SK-N-SH treated with all-trans-retinoic acid at 6 μM for 48 hours (cell line): ENCODE results near the gene UNCX.
A peak's percentile ranks its signal among the peaks of the same experiment; 100 is the strongest.

Experiments
- ATAC-seq: fragments of 200-7000 bp; cut with Tn5 transposase; 3 replicates; pipeline ENCODE4 v1.9.1; 2020; ENCODE audit warnings: mild to moderate bottlenecking, moderate library complexity
- ARNTL ChIP-seq: fragments of 450-650 bp; formaldehyde crosslinking; IDR thresholded peaks from 2 replicates; pipeline ENCODE4 v1.5.0; 2020; ENCODE audit warnings: low read depth, mild to moderate bottlenecking, moderate library complexity, borderline replicate concordance
- BACH2 ChIP-seq: fragments of 250-450 bp; sonication (Bioruptor Pico); IDR thresholded peaks from 2 replicates; pipeline ENCODE4 v1.9.0; 2021; ENCODE audit warnings: mild to moderate bottlenecking, borderline replicate concordance
- CSDC2 ChIP-seq: fragments of 250-450 bp; sonication (Bioruptor Pico); IDR thresholded peaks from 2 replicates; pipeline ENCODE4 v1.5.0; 2020; ENCODE audit warnings: mild to moderate bottlenecking, moderate library complexity
- CSRNP3 ChIP-seq: fragments of 250-450 bp; sonication (Bioruptor Pico); IDR thresholded peaks from 2 replicates; pipeline ENCODE4 v1.5.1; 2021; ENCODE audit warnings: mild to moderate bottlenecking, moderate library complexity
- ESRRG ChIP-seq: fragments of 250-450 bp; sonication (Bioruptor Pico); IDR thresholded peaks from 2 replicates; pipeline ENCODE4 v1.6.1; 2021; ENCODE audit warnings: mild to moderate bottlenecking
- GLIS3 ChIP-seq: fragments of 250-450 bp; sonication (Bioruptor Pico); IDR thresholded peaks from 2 replicates; pipeline ENCODE4 v1.5.0; 2020; ENCODE audit warnings: mild to moderate bottlenecking, moderate library complexity
- ISL1 ChIP-seq: fragments of 250-450 bp; sonication (Bioruptor Pico); IDR thresholded peaks from 2 replicates; pipeline ENCODE4 v2.1.2; 2022; ENCODE audit warnings: mild to moderate bottlenecking, moderate library complexity
- OSR1 ChIP-seq: fragments of 250-450 bp; sonication (Bioruptor Pico); IDR thresholded peaks from 2 replicates; pipeline ENCODE4 v1.8.0; 2022; ENCODE audit warnings: moderate library complexity, mild to moderate bottlenecking, inconsistent platforms
- PATZ1 ChIP-seq: fragments of 250-450 bp; sonication (Bioruptor Pico); IDR thresholded peaks from 2 replicates; pipeline ENCODE4 v1.8.0; 2020; ENCODE audit warnings: mild to moderate bottlenecking, moderate library complexity, borderline replicate concordance
- POU6F1 ChIP-seq: fragments of 250-450 bp; sonication (Bioruptor Pico); IDR thresholded peaks from 2 replicates; pipeline ENCODE4 v1.8.0; 2021; ENCODE audit warnings: low read depth, mild to moderate bottlenecking, moderate library complexity, borderline replicate concordance
- PPARA ChIP-seq: fragments of 250-450 bp; sonication (Bioruptor Pico); IDR thresholded peaks from 2 replicates; pipeline ENCODE4 v1.5.0; 2020; ENCODE audit warnings: mild to moderate bottlenecking, borderline replicate concordance
- RARB ChIP-seq: fragments of 250-450 bp; sonication (Bioruptor Pico); IDR thresholded peaks from 2 replicates; pipeline ENCODE4 v1.8.0; 2021; ENCODE audit warnings: mild to moderate bottlenecking, moderate library complexity
- SNAI2 ChIP-seq: fragments of 250-450 bp; sonication (Bioruptor Pico); IDR thresholded peaks from 2 replicates; pipeline ENCODE4 v1.5.0; 2020; ENCODE audit warnings: mild to moderate bottlenecking, moderate library complexity
- TCF4 ChIP-seq: fragments of 250-450 bp; sonication (Bioruptor Pico); IDR thresholded peaks from 2 replicates; pipeline ENCODE4 v1.8.0; 2021; ENCODE audit warnings: mild to moderate bottlenecking, moderate library complexity, borderline replicate concordance
- TOX ChIP-seq: fragments of 250-450 bp; sonication (Bioruptor Pico); IDR thresholded peaks from 2 replicates; pipeline ENCODE4 v1.8.0; 2021; ENCODE audit warnings: mild to moderate bottlenecking, moderate library complexity, borderline replicate concordance
- TSHZ2 ChIP-seq: fragments of 250-450 bp; sonication (Bioruptor Pico); IDR thresholded peaks from 2 replicates; pipeline ENCODE4 v1.5.0; 2020; ENCODE audit warnings: mild to moderate bottlenecking, moderate library complexity
- ZC3H10 ChIP-seq: fragments of 250-450 bp; sonication (Bioruptor Pico); IDR thresholded peaks from 2 replicates; pipeline ENCODE4 v1.5.1; 2021; ENCODE audit warnings: mild to moderate bottlenecking, moderate library complexity
- ZFP3 ChIP-seq: fragments of 250-450 bp; sonication (Bioruptor Pico); IDR thresholded peaks from 2 replicates; pipeline ENCODE4 v1.5.0; 2020; ENCODE audit warnings: mild to moderate bottlenecking, moderate library complexity
- ZFP30 ChIP-seq: fragments of 450-650 bp; formaldehyde crosslinking; IDR thresholded peaks from 2 replicates; pipeline ENCODE4 v1.5.0; 2022; ENCODE audit warnings: mild to moderate bottlenecking, moderate library complexity
- ZNF565 ChIP-seq: fragments of 450-650 bp; formaldehyde crosslinking; conservative IDR thresholded peaks from 2 replicates; pipeline ENCODE4 v1.5.0; 2020; ENCODE audit warnings: low read depth, mild to moderate bottlenecking, moderate library complexity
- ZNF70 ChIP-seq: fragments of 450-650 bp; formaldehyde crosslinking; IDR thresholded peaks from 2 replicates; pipeline ENCODE4 v1.5.0; 2020; ENCODE audit warnings: mild to moderate bottlenecking, moderate library complexity
- ZNF8 ChIP-seq: fragments of 450-650 bp; formaldehyde crosslinking; IDR thresholded peaks from 2 replicates; pipeline ENCODE4 v1.5.0; 2020; ENCODE audit warnings: mild to moderate bottlenecking, moderate library complexity
- TF ChIP-seq, protein P1 (sequence below): fragments of 250-450 bp; sonication (Bioruptor Pico); IDR thresholded peaks from 2 replicates; pipeline ENCODE4 v1.5.1; 2020; ENCODE audit warnings: low read depth, mild to moderate bottlenecking, moderate library complexity

Gene UNCX

DNA sequence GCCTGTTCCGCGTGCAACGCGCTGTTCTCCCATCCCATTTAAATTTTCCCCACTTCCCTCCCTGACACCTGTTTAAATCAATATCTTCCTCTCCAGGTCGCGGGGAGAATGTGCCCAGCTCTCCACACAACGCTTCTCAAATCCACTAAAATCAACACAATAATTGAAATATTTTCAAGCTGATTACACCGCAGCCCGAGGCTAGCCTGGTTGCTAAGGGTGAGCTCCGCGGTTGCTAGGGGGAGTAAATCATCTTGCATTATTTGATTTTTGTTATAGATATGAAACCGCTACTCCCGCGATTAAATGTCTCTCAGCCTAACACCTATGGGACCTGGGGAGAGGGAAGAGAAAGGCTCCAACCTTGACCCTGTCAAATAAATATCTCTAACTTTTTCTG is 36.2 kb downstream of the UNCX start:
- ATAC-seq: peak; percentile 10
- TF ChIP-seq TOX (CRISPR knock-in tag) (no peak), OSR1 (CRISPR knock-in tag) (no peak)

- no peak for TF ChIP-seq POU6F1 (CRISPR knock-in tag)
- TF ChIP-seq TSHZ2 (CRISPR knock-in tag): no peak
- TF ChIP-seq BACH2: no peak
- peak; percentile 17; the same call in 2 of the 3 replicates for ATAC-seq
Observed at GRCh38 chr7:1269336-1269890, 36.7 kb downstream of the UNCX start.

DNA sequence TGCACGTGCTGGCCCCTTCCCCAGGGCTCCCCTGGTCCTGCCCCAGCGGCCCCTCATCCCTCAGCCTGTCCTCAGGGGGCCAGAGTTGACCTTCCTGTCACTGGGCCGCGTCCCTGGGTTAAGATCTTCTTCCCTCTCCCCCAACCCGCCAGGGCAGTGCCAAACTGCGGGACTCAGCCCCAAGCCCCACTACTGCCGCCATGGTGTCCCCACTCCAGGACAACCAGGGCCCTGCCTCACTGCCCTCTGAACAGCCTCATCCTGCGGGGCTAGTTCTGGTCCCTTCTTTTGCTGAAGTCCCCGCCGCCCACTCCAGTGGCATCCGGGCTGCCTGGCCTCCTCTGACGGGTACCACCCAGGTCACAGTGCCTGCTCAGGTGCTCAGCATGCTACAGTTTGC is 37.5 kb downstream of the UNCX start:
- ATAC-seq: no peak
- TF ChIP-seq ARNTL (no peak), ISL1 (no peak), ZFP3 (CRISPR knock-in tag) (no peak), ZNF70 (CRISPR knock-in tag) (no peak), PPARA (CRISPR knock-in tag) (no peak), GLIS3 (CRISPR knock-in tag) (no peak), ZNF565 (CRISPR knock-in tag) (no peak), RARB (CRISPR knock-in tag) (no peak), PATZ1 (CRISPR knock-in tag) (no peak)

DNA sequence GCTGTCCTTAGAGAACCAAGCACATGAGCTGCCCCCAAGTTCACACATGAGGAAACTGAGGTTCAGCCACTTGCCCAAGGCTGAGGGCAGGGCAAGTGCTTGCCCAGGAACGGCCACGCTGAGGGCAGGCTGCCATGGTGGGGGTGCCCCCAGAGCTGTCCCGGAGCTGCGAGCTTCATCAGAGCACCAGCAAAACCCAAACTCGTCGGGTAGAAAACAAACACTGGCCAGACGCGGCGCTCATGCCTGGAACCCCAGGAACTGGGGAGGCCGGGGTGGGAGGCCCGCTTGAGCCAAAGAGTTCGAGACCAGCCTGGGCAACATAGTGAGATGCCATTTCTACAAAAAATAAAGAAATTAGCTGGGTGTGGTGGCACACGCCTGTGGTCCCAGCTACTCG is 38.4 kb downstream of the UNCX start:
- no peak for TF ChIP-seq ZC3H10 (CRISPR knock-in tag)
- TF ChIP-seq TSHZ2 (CRISPR knock-in tag): no peak
- TF ChIP-seq CSRNP3 (CRISPR knock-in tag): no peak
- no peak for TF ChIP-seq CSDC2 (CRISPR knock-in tag)
- no peak for TF ChIP-seq ZFP30
- TF ChIP-seq ARNTL: no peak
- no peak for TF ChIP-seq ESRRG (CRISPR knock-in tag)
- TF ChIP-seq OSR1 (CRISPR knock-in tag): no peak
- no peak for TF ChIP-seq TOX (CRISPR knock-in tag)
- TF ChIP-seq SNAI2 (CRISPR knock-in tag): no peak
- TF ChIP-seq ZNF8: no peak
- TF ChIP-seq PATZ1 (CRISPR knock-in tag): no peak
- TF ChIP-seq, protein P1, sequence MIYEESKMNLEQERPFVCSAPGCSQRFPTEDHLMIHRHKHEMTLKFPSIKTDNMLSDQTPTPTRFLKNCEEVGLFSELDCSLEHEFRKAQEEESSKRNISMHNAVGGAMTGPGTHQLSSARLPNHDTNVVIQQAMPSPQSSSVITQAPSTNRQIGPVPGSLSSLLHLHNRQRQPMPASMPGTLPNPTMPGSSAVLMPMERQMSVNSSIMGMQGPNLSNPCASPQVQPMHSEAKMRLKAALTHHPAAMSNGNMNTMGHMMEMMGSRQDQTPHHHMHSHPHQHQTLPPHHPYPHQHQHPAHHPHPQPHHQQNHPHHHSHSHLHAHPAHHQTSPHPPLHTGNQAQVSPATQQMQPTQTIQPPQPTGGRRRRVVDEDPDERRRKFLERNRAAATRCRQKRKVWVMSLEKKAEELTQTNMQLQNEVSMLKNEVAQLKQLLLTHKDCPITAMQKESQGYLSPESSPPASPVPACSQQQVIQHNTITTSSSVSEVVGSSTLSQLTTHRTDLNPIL (CRISPR knock-in tag): no peak
- TF ChIP-seq RARB (CRISPR knock-in tag): no peak
- TF ChIP-seq ZFP3 (CRISPR knock-in tag): no peak
- TF ChIP-seq TCF4 (CRISPR knock-in tag): no peak
- TF ChIP-seq BACH2: no peak
- TF ChIP-seq GLIS3 (CRISPR knock-in tag): no peak
- TF ChIP-seq ZNF565 (CRISPR knock-in tag): no peak
- no peak for ATAC-seq
